K562 (cell line): Measurements from ENCODE around the gene KCNK10. TPM values are rescaled to one million over a fixed set of nuclear protein-coding genes. Genes with fewer than 3 reads are reported as not detected.

ENCODE experiments used
- SIN3B ChIP-seq: fragments of 450-650 bp; IDR thresholded peaks from 2 replicates; pipeline ENCODE4 v1.6.1; 2017; ENCODE audit warnings: low read depth, mild to moderate bottlenecking, moderate library complexity
- TSHZ1 ChIP-seq: fragments of 250-450 bp; sonication (Bioruptor Pico); IDR thresholded peaks from 2 replicates; pipeline ENCODE4 v1.4.0; 2020; ENCODE audit warnings: mild to moderate bottlenecking, moderate library complexity
- ZBTB26 ChIP-seq: fragments of 450-650 bp; formaldehyde crosslinking; IDR thresholded peaks from 2 replicates; pipeline ENCODE4 v1.4.0; 2022; ENCODE audit warnings: missing genetic modification characterization
- ZNF175 ChIP-seq: fragments of 200-800 bp; sonication (Bioruptor generic); IDR thresholded peaks from 2 replicates; pipeline ENCODE4 v1.6.1; 2016; ENCODE audit warnings: low read depth, mild to moderate bottlenecking, missing genetic modification characterization, missing compliant biosample characterization
- ZNF354B ChIP-seq: fragments of 250-450 bp; sonication (Bioruptor Pico); IDR thresholded peaks from 2 replicates; pipeline ENCODE4 v1.4.0; 2020
- polyA plus RNA-seq, 8 experiments: library from polyadenylated mRNA; depleted of rRNA in 4 of 8; stranded (reverse) in 5 of 8; unstranded in 3 of 8; fragments of >200 nt; fragmentation: Nextera tagmentation in 2 of 8; fragmentation: Illumina TruSeq in 1 of 8; extraction: Ambion mirVana in 2 of 8; extraction: Trizol in 1 of 8; gene quantifications; 2 replicates each; pipeline versions ENCODE4 v1.2.1 to v1.2.3, GENCODE V29; 2011 to 2014; ENCODE audit warnings: inconsistent platforms in 1 of 8, missing spikeins in 1 of 8
- total RNA-seq, 7 experiments: library from RNA; depleted of rRNA in 6 of 7; stranded (reverse); fragments of >200 nt in 6 of 7; fragmentation: Illumina TruSeq in 2 of 7; extraction: Trizol in 2 of 7; gene quantifications; 2 replicates each; pipeline versions ENCODE4 v1.2.1 to v1.2.3, GENCODE V29; 2011 to 2021; ENCODE audit warnings: low replicate concordance in 1 of 7
- TF ChIP-seq, protein P1 (sequence below): fragments of 250-450 bp; sonication (Bioruptor Pico); IDR thresholded peaks from 2 replicates; pipeline ENCODE4 v1.4.0; 2020; ENCODE audit warnings: mild to moderate bottlenecking

Gene KCNK10
- total and polyA plus RNA-seq, 9 of the 15 experiments (the other 6 are each of a cell fraction or from before 2014, with no cell fraction given) = not detected

GRCh38 chr14:88312257-88312656, 10.8 kb downstream of the KCNK10 start (continued):
- TF ChIP-seq TSHZ1 (CRISPR knock-in tag) (no peak), ZNF175 (CRISPR knock-in tag) (no peak), SIN3B (no peak), ZNF354B (CRISPR knock-in tag) (no peak), ZBTB26 (CRISPR knock-in tag) (no peak)
- TF ChIP-seq, protein P1, sequence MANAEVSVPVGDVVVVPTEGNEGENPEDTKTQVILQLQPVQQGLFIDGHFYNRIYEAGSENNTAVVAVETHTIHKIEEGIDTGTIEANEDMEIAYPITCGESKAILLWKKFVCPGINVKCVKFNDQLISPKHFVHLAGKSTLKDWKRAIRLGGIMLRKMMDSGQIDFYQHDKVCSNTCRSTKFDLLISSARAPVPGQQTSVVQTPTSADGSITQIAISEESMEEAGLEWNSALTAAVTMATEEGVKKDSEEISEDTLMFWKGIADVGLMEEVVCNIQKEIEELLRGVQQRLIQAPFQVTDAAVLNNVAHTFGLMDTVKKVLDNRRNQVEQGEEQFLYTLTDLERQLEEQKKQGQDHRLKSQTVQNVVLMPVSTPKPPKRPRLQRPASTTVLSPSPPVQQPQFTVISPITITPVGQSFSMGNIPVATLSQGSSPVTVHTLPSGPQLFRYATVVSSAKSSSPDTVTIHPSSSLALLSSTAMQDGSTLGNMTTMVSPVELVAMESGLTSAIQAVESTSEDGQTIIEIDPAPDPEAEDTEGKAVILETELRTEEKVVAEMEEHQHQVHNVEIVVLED (CRISPR knock-in tag) = no peak
